Endothelial cell of umbilical vein (primary cell): Measurements from ENCODE around the gene MYADML2. TPM values are rescaled to one million over a fixed set of nuclear protein-coding genes. Genes with fewer than 3 reads are reported as not detected.

Experiments
- BruUV-seq: library from RNA; stranded (reverse); fragments of 400-500 nt; replicated peaks from 2 replicates; lab custom pipeline; 2021; lab: Mats Ljungman, UMichigan
- CTCF ChIA-PET: fragments of 300-600, 350-600 bp; sonication (Branson Sonifier 250); formaldehyde crosslinking; loops from one replicate; lab custom pipeline; 2021; ENCODE audit warnings: antibody characterized with exemption, inconsistent platforms; lab: Charles Lee
- POLR2A ChIA-PET: fragments of 300-600, 350-600 bp; sonication (Branson Sonifier 250); formaldehyde crosslinking; loops from one replicate; lab custom pipeline; 2021; ENCODE audit warnings: antibody characterized with exemption, inconsistent platforms; lab: Charles Lee
- DNase-seq: peaks from one replicate; pipeline ENCODE4 v3.0.0-alpha.2; 2011; ENCODE audit warnings: low read depth, low spot score
- FAIRE-seq: peaks from 2 replicates; lab custom pipeline; 2011; peaks lifted over from hg19 to GRCh38; lab: Jason Lieb, UNC
- H2AFZ ChIP-seq: 2 replicates; pipeline ENCODE4 v1.6.0; 2012; ENCODE audit warnings: low read depth, low read length, control low read depth, inconsistent platforms
- H3K27ac ChIP-seq: 2 replicates; pipeline ENCODE4 v1.5.1; 2011; ENCODE audit warnings: low read depth, mild to moderate bottlenecking, control low read depth, low read length, moderate library complexity; ENCODE audit not compliant: insufficient read depth
- H3K27me3 ChIP-seq, 2 experiments: 2 replicates each; pipeline versions ENCODE4 v1.6.0 to v1.6.1; 2011; ENCODE audit warnings: low read length in 2 of 2, mixed read lengths in 1 of 2; ENCODE audit not compliant: control insufficient read depth in 2 of 2, insufficient read depth in 2 of 2
- H3K36me3 ChIP-seq, 2 experiments: 2 replicates in 1 of 2; 3 replicates in 1 of 2; pipeline ENCODE4 v1.5.1; 2011; ENCODE audit warnings: low read length in 2 of 2, mild to moderate bottlenecking in 1 of 2, moderate library complexity in 1 of 2; ENCODE audit not compliant: control insufficient read depth in 2 of 2, insufficient read depth in 2 of 2; ENCODE audit errors: extremely low read depth in 1 of 2
- H3K4me1 ChIP-seq: 3 replicates; pipeline ENCODE4 v1.5.1; 2011; ENCODE audit warnings: mild to moderate bottlenecking, low read length; ENCODE audit not compliant: control insufficient read depth, insufficient read depth; ENCODE audit errors: extremely low read depth
- H3K4me2 ChIP-seq: 2 replicates; pipeline ENCODE4 v1.6.1; 2011; ENCODE audit warnings: low read length, control low read depth, mixed read lengths; ENCODE audit not compliant: insufficient read depth
- H3K4me3 ChIP-seq, 3 experiments: fragments of 200-600 bp in 1 of 3; sonication (generic), shearing (Covaris generic) in 1 of 3; replicated peaks in 1 of 3; 2 replicates each; pipeline ENCODE4 v1.5.1; 2011 to 2016; ENCODE audit warnings: control low read depth in 3 of 3, low read length in 3 of 3, mild to moderate bottlenecking in 2 of 3, inconsistent platforms in 1 of 3, low read depth in 1 of 3, moderate library complexity in 1 of 3; ENCODE audit not compliant: insufficient read depth in 1 of 3
- H3K79me2 ChIP-seq: 2 replicates; pipeline ENCODE4 v1.6.0; 2012; ENCODE audit warnings: low read length, inconsistent platforms; ENCODE audit not compliant: control insufficient read depth, insufficient read depth
- H3K9ac ChIP-seq: replicated peaks from 2 replicates; pipeline ENCODE3; 2011; ENCODE audit warnings: low read length, control low read depth; ENCODE audit not compliant: insufficient read depth; ENCODE audit errors: extremely low read depth
- H3K9me1 ChIP-seq: replicated peaks from 3 replicates; pipeline ENCODE4 v1.6.0; 2011; ENCODE audit warnings: mild to moderate bottlenecking, low read length; ENCODE audit not compliant: control insufficient read depth, insufficient read depth; ENCODE audit errors: extremely low read depth
- H3K9me3 ChIP-seq: replicated peaks from 2 replicates; pipeline ENCODE4 v1.5.1; 2012; ENCODE audit warnings: low read length, inconsistent platforms; ENCODE audit not compliant: control insufficient read depth, insufficient read depth
- H4K20me1 ChIP-seq: replicated peaks from 2 replicates; pipeline ENCODE3; 2011; ENCODE audit warnings: mild to moderate bottlenecking, low read length; ENCODE audit not compliant: control insufficient read depth, insufficient read depth; ENCODE audit errors: extremely low read depth
- CTCF ChIP-seq, 2 donors: IDR thresholded peaks; 1 replicate in 1 of 2; 2 replicates in 1 of 2; pipeline ENCODE4 v1.5.1; 2011; ENCODE audit warnings: low read length in 2 of 2, mild to moderate bottlenecking in 2 of 2, moderate library complexity in 2 of 2, control low read depth in 1 of 2, inconsistent platforms in 1 of 2, low read depth in 1 of 2; ENCODE audit not compliant: insufficient read depth in 1 of 2; ENCODE audit errors: extremely low read depth in 1 of 2
- FOS ChIP-seq: IDR thresholded peaks from 2 replicates; pipeline ENCODE4 v1.6.1; 2011; ENCODE audit warnings: mild to moderate bottlenecking, low read length, moderate library complexity, borderline replicate concordance; ENCODE audit not compliant: insufficient read depth
- MYC ChIP-seq: IDR thresholded peaks from one replicate; pipeline ENCODE4 v1.6.1; 2011; ENCODE audit warnings: mild to moderate bottlenecking, low read depth, low read length
- POLR2A ChIP-seq: IDR thresholded peaks from 2 replicates; pipeline ENCODE4 v1.6.1; 2012; ENCODE audit warnings: low read depth, mild to moderate bottlenecking, control low read depth, low read length
- POLR2AphosphoS5 ChIP-seq: IDR thresholded peaks from 2 replicates; pipeline ENCODE4 v1.6.1; 2012; ENCODE audit warnings: low read depth, mild to moderate bottlenecking, control low read depth, low read length, moderate library complexity; ENCODE audit not compliant: insufficient read depth
- dilution Hi-C: fragments of 300-500 bp; cut with MboI; formaldehyde crosslinking; loops from one replicate; pipeline ENCODE4 v1.15.0; 2019; ENCODE audit warnings: low sequenced_read_pairs; ENCODE audit not compliant: extremely low pct_ligation_motif_present
- intact Hi-C: fragments of 100-400 bp; cut with micrococcal nuclease; formaldehyde crosslinking; loops from one replicate; pipeline ENCODE4 v1.10.0; 2022
- polyA plus RNA-seq, 4 experiments: library from polyadenylated mRNA; depleted of rRNA in 3 of 4; stranded (reverse) in 3 of 4; unstranded in 1 of 4; fragments of >200 nt; gene quantifications; 2 replicates each; pipeline versions ENCODE4 v1.2.1 to v1.2.3, GENCODE V29; 2011 to 2012; ENCODE audit warnings: missing spikeins in 1 of 4
- total RNA-seq: library from RNA; stranded (reverse); gene quantifications from 2 replicates; pipeline ENCODE4 v1.2.3, GENCODE V29; 2021

Gene MYADML2
- total and polyA plus RNA-seq, 2 donors (not counting 3 experiments of a cell fraction or from before 2014, with no cell fraction given) = not detected

DNA sequence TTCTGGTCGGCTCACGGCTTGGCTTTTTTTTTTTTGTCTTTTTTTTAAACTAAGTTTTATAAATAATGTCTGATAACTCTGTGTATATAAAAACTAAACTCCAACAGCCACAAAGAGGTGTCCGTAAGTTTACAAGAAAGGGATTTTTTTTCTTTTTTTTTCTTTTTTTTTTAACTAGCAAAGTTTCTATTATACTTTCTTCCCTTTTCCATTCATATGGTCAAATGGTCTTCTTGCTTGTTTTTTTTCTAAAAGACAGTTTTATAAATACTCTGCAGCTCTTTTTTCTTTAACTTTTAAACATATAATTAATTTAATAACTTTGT, 25.5 kb downstream of the MYADML2 start:
- dilution Hi-C loops (no loop called here), intact Hi-C loops (no loop called here)
- no peaks in the 10 kb centered on the region for H4K20me1 ChIP-seq
- DNase-seq (no peak), FAIRE-seq (no peak)
- H3K9me1 ChIP-seq = no peaks in the 10 kb centered on the region
- H3K27me3 ChIP-seq = no peaks in the 10 kb centered on the region
- H2AFZ ChIP-seq = no peak overlapping the region
- H3K4me3 ChIP-seq = no peak overlapping the region
- H3K9ac ChIP-seq = no peak overlapping the region
- TF ChIP-seq MYC = no peak
- TF ChIP-seq POLR2A = no peak
- TF ChIP-seq FOS = no peak
- TF ChIP-seq CTCF (IDR thresholded peaks at IDR 0.05; ENCODE audit: extremely low read depth in 1 of 2, insufficient read depth in 1 of 2, low read depth in 1 of 2, low read length in 2 of 2) = no peak
- TF ChIP-seq POLR2AphosphoS5 = no peak
- H3K27ac ChIP-seq = no peak overlapping the region
- H3K4me1 ChIP-seq = peaks cover 24% of the 10 kb centered on the region
- ChIA-PET POLR2A (no interaction called here), CTCF (no interaction called here)
- peaks cover 73% of the 10 kb centered on the region for H3K79me2 ChIP-seq
- no TSS peak for BruUV-seq
- H3K4me2 ChIP-seq = no peak overlapping the region
- H3K9me3 ChIP-seq = no peaks in the 10 kb centered on the region
- peaks cover 0 to 26% of the 10 kb centered on the region in 2 experiments for H3K36me3 ChIP-seq
